GM18499 (cell line): ENCODE results near the gene TLCD2.
"Not testable (repeated sequence)": the region's sequence is repeated elsewhere in the genome, so short reads cannot be mapped to it uniquely, and the experiment has no call there.

Experiments
- ATAC-seq: cut with Tn5 transposase; IDR thresholded peaks from one replicate; pipeline ENCODE4 v1.9.1; 2021; ENCODE audit warnings: moderate number of reproducible peaks; ENCODE audit not compliant: insufficient read depth, unreplicated experiment

Gene TLCD2

GRCh38 chr17:1736348-1737281, 26.4 kb upstream of the TLCD2 start:
- ATAC-seq = no peak

GRCh38 chr17:1735834-1736347, 25.7 kb upstream of the TLCD2 start:
- ATAC-seq = no peak

DNA sequence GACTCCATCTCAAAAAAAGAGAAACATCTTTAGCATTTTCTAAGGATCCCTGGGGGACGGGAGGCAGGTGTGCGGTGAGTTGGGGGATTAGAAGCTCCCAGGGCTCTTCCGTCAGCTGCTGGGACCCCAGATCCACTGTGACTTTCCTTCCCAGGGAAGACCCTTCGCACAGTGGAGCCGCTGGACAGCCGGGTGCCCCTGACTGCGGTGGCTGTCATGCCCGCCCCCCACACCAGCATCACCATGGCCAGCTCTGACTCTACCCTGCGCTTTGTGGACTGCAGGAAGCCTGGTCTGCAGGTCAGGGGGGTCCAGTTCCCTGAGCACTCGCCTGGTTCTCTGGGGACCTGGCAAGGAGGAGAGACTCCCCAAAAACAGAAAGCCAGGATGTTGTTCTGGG, 25.2 kb upstream of the TLCD2 start:
- no peak for ATAC-seq

- no peak for ATAC-seq
These were observed 23.6 kb upstream of the TLCD2 start for GRCh38 chr17:1733759-1734158.

- no peak for ATAC-seq
These were observed 22.7 kb upstream of the TLCD2 start for GRCh38 chr17:1732833-1733321.

DNA sequence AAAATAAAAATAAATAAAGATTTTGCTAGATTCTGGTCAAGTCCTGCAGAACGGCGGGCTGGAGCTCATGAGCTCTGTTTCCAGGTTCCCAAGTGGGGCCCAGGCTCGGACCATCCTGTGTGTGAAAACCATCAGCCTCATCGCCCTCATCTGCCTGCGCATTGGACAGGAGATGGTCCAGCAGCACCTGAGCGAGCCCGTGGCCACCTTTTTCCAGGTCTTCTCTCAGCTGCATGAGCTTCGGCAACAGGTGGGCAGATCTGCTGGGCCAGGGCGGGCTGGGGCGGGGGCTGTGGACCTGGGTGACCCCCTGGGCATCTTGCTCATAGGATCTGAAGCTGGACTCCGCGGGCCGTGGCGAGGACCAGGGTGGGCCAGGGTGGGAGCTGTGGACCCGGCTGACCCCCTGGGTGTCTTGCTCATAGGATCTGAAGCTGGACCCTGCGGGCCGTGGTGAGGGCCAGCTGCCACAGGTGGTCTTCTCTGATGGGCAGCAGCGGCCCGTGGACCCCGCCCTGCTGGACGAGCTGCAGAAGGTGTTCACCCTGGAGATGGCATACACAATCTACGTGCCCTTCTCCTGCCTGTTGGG, 22.2 kb upstream of the TLCD2 start:
- no peak for ATAC-seq

DNA sequence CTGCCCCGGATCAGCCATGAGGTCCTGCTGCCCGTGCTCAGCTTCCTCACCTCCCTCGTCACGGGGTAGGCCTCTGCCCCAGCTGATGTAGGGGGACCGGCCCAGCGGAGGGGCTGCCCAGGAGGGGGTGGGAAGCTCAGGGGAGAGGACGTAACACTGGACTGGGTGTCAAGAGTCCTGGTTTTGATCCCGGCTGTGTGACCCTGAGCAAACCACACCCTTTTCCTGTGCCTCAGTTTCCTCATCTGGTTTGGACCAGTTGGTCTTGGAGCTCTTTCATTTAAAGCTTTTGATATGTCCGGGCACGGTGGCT, 21.0 kb upstream of the TLCD2 start:
- ATAC-seq = no peak

GRCh38 chr17:1730326-1731193, 20.4 kb upstream of the TLCD2 start:
- ATAC-seq = no peak

- no peak for ATAC-seq
These were observed 19.8 kb upstream of the TLCD2 start for GRCh38 chr17:1729966-1730325.

GRCh38 chr17:1727876-1728630, 17.9 kb upstream of the TLCD2 start:
- no peak for ATAC-seq

DNA sequence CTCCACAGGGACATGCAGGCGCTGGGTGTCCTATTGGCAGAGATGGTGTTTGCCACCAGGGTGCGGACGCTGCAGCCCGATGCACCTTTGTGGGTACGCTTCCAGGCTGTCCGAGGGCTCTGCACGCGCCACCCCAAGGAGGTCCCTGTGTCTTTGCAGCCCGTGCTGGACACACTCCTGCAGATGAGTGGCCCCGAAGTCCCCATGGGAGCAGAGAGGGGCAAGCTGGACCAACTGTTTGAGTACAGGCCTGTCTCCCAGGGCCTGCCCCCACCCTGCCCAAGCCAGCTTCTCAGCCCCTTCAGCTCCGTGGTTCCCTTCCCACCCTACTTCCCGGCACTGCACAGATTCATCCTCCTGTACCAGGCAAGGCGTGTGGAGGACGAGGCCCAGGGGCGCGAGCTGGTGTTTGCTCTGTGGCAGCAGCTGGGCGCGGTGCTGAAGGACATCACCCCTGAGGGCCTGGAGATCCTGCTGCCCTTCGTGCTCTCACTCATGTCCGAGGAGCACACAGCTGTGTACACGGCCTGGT, 17.1 kb upstream of the TLCD2 start:
- ATAC-seq = no peak

DNA sequence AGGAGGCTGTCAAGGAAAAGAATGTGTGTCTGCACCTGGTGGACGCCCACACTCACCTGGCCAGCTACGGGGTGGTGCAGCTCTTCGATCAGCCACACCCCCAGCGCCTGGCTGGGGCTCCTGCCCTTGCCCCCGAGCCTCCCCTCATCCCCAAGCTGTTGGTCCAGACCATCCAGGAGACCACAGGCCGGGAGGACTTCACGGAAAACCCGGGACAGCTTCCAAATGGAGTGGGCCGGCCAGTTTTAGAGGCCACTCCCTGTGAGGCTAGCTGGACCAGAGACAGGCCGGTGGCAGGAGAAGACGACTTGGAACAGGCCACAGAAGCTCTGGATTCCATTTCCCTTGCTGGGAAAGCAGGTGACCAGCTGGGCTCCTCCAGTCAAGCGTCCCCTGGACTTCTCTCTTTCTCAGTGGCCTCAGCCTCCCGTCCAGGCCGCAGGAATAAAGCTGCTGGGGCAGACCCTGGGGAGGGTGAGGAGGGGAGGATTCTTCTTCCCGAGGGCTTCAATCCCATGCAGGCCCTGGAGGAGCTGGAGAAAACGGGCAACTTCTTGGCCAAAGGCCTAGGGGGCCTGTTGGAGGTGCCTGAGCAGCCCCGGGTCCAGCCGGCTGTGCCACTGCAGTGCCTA, 16.6 kb upstream of the TLCD2 start:
- no peak for ATAC-seq

- ATAC-seq = no peak
These were observed 15.7 kb upstream of the TLCD2 start for GRCh38 chr17:1725642-1726511.

DNA sequence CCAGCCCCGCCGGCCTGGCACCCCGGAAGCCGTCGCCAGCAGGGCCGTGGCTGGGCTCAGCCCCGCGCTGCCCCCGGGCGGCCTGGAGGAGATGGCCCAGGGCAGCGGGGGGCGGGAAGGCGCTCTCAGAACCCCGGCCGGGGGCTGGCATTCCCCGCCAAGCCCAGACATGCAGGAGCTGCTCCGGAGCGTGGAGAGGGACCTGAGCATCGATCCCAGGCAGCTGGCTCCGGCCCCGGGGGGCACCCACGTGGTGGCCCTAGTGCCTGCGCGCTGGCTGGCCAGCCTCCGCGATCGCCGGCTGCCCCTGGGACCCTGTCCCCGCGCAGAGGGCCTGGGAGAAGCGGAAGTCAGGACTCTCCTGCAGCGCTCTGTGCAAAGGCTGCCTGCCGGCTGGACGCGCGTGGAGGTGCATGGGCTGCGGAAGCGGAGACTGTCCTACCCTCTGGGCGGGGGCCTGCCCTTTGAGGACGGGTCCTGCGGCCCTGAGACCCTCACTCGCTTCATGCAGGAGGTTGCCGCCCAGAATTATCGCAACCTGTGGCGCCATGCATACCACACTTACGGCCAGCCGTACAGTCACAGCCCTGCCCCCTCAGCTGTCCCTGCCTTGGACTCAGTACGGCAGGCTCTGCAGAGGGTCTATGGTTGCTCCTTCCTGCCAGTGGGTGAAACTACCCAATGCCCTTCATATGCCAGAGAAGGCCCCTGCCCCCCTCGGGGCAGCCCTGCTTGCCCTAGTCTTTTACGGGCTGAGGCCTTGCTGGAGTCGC, 14.9 kb upstream of the TLCD2 start:
- no peak for ATAC-seq

GRCh38 chr17:1724351-1724868, 14.2 kb upstream of the TLCD2 start, which contains the start of gene WDR81:
Gene WDR81 (plus strand): TSS chr17:1724704. CDS start chr17:1724960, 256 bp downstream.
- ATAC-seq = no peak

- ATAC-seq = not testable (repeated sequence)
These were observed 11.8 kb upstream of the TLCD2 start for GRCh38 chr17:1722022-1722421.

GRCh38 chr17:1720856-1721386, 10.7 kb upstream of the TLCD2 start:
- ATAC-seq = no peak
